GM20000 (cell line): ENCODE data around the gene YPEL1.

Experiments used
- DNase-seq: peaks from one replicate; pipeline ENCODE4 v3.0.0; 2012; ENCODE audit warnings: low spot score
- CTCF ChIP-seq: IDR thresholded peaks from 2 replicates; pipeline ENCODE4 v1.5.1; 2012; ENCODE audit warnings: mild to moderate bottlenecking, control low read depth; ENCODE audit errors: extremely low read depth, missing control alignments

Gene YPEL1

GRCh38 chr22:21699643-21700042, 36.0 kb downstream of the YPEL1 start:
- DNase-seq = no peak
- no peak for TF ChIP-seq CTCF

GRCh38 chr22:21698430-21699329, 36.9 kb downstream of the YPEL1 start:
- no peak for DNase-seq
- TF ChIP-seq CTCF = no peak

DNA sequence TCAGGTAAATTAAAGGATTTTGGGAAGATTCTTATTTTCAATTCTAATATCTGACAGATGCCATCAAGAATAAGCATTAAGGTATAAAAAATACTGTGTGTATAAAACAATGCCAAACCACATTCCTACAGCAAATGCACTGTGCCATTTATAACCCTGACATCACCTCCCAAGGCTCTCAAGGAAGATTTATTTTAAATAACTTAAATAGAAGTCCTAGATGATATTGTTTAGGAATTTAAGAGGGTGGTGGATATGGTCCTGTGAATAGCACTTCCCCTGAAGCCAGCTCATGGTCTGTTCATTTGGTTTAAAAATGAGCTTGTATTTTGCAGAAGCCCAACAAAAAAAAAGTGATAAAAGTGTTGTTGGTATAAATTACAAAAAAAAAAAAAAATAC, 37.7 kb downstream of the YPEL1 start:
- no peak for TF ChIP-seq CTCF
- no peak for DNase-seq

DNA sequence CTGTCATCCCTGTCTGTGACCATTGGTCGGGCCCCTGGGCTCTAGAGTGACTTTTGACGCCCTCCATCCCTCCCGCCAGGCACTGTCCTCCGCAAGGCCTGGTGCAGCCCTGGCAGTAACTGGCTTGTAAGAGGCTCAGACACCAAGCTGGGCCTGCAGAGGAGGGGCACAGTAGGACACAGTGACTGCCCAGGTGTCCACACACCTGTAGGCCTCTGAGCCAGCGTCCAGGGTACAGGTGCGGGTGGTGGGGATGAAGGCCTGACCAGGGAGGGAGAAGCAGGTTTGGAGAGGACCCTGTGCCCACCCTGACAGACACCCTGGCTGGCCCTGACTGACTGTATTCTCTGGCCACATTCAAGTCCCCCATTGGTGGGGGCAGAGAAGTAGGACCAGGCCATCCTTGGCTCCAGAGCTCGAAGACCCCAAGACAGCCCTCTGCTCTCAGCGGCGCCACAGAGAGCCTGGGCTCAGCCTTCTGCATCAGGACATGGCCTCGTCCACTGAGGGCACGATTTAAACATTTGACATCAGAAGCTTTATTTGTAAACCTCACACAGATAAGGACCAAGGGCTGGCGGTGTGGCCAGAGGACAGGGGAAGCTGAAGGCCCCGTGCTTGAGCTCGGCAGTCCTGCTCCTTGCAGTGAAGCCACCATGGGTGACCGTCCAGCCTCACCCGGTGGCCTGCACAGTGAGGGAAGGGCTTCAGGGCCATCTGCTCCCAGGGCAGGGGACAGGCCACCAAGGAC, 38.4 kb downstream of the YPEL1 start:
- no peak for DNase-seq
- TF ChIP-seq CTCF = no peak

GRCh38 chr22:21696115-21696514, 39.5 kb downstream of the YPEL1 start:
- TF ChIP-seq CTCF = no peak
- DNase-seq = no peak

- TF ChIP-seq CTCF = no peak
- no peak for DNase-seq
These were observed 40.0 kb downstream of the YPEL1 start for GRCh38 chr22:21695430-21696085.

DNA sequence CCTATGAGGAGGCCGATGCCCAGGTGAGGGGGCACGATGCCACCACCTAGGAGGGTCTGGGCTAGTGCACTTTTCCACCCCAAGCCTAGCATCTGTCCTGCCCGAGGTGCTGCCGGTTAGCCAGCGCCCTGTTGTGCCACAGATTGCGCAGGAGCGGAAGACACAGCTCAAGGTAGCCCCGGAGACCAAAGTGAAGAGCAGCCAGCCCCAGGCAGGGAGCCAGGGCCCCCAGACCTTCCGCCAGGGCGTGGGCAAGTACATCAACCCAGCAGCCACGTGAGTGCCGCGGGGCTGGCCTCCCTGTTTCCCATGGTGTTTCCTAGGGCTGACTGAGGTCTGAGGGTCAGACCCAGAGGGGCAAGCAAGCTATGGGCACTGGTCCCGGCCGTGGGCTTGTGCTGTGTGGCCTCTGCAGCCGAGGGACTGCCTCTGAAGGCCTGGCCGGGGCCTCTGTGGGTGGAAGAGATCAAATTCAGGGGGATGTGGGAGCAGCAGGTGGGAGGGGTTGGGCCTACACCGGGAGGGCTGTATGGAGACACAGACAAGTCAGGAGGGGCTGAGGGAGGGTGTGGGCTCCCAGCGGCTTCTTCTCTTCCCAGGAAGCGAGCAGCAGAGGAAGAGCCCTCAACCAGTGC, 40.7 kb downstream of the YPEL1 start:
- TF ChIP-seq CTCF = no peak
- no peak for DNase-seq
